Epithelial cell of proximal tubule (primary cell): ENCODE results near the gene LRRC14B. TPM values are rescaled to one million over a fixed set of nuclear protein-coding genes. Genes with fewer than 3 reads are reported as not detected.

ENCODE experiments used
- DNase-seq: peaks from one replicate; pipeline ENCODE4 v3.0.0-alpha.2; 2011; ENCODE audit warnings: low read depth
- H3K4me3 ChIP-seq: 2 replicates; pipeline ENCODE4 v1.5.1; 2011; ENCODE audit warnings: low read depth, mild to moderate bottlenecking, low read length
- CTCF ChIP-seq: conservative IDR thresholded peaks from 2 replicates; pipeline ENCODE4 v1.5.1; 2012; ENCODE audit warnings: low read depth, mild to moderate bottlenecking, low read length
- total RNA-seq: library from RNA; depleted of rRNA; stranded (reverse); fragments of >200 nt; gene quantifications from 2 replicates; pipeline ENCODE4 v1.2.3, GENCODE V29; 2015

LRRC14B gene
- total RNA-seq, 1 donor from 2014 or later, result not detected

- H3K4me3 ChIP-seq, result no peak overlapping the region
- no peak for DNase-seq
- no peak for TF ChIP-seq CTCF
These were observed 43.5 kb upstream of the LRRC14B start for GRCh38 chr5:147751-148150.

GRCh38 chr5:149745-150485, 41.4 kb upstream of the LRRC14B start:
- H3K4me3 ChIP-seq, result no peak overlapping the region
- no peak for TF ChIP-seq CTCF
- DNase-seq, result no peak

DNA sequence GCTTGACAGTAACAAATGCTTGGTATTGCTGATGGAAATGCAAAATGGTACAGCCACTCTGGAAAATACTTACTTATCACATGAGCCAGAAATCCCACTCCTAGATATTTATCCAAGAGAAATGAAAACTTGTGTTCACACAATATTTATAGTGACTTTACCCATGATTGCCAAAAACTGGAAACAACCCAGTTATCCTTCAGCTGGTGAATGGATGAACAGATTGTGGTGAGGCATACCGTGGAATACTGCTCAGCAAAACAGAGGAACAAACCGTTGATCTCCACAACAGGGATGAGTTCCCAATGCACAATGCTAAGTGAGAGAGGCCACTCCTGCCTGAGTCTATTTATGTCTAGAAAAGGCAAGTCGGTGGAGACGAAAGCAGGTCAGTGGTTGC, 40.5 kb upstream of the LRRC14B start:
- TF ChIP-seq CTCF, result no peak
- no peak for DNase-seq
- no peak overlapping the region for H3K4me3 ChIP-seq

- no peak for DNase-seq
- TF ChIP-seq CTCF, result no peak
- H3K4me3 ChIP-seq, result no peak overlapping the region
These were observed 39.2 kb upstream of the LRRC14B start for GRCh38 chr5:152077-152476.

DNA sequence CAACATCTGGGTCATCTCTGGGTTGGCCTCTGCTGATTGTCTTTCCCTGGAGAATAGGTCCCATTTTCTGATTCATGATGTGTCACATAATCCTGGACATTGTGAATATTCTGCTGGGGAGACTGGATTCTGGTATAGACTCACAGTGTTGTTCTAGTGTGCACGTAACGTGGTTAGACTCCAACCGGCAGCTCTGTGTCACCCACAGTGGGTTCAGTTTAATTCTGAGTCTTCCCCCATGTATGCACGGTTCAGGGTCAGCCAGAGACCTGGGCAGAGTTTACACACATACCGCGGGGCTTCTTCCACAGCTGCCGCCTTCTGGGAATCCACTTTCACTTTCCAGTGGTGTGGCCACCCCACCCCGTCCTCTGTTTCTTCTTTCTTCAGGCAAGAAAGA, 38.0 kb upstream of the LRRC14B start:
- no peak for TF ChIP-seq CTCF
- no peak for DNase-seq
- H3K4me3 ChIP-seq, result no peak overlapping the region

GRCh38 chr5:154236-154635, 37.1 kb upstream of the LRRC14B start:
- no peak for TF ChIP-seq CTCF
- H3K4me3 ChIP-seq, result no peak overlapping the region
- DNase-seq, result no peak

GRCh38 chr5:154826-155225, 36.5 kb upstream of the LRRC14B start:
- no peak overlapping the region for H3K4me3 ChIP-seq
- DNase-seq, result no peak
- TF ChIP-seq CTCF, result no peak
